ENCODE measurements around the gene SNX30. TPM values are rescaled to one million over a fixed set of nuclear protein-coding genes. Genes with fewer than 3 reads are reported as not detected.
A peak's percentile ranks its signal among the peaks of the same experiment; 100 is the strongest.

Gene SNX30
- polyA plus RNA-seq, 12 donors: 8.9 to 17.5 (median 10.6) TPM; not detected in 1

GRCh38 chr9:112751056-112751795, 666 bp downstream of the SNX30 start:
- DNase-seq: peak; percentile 49

- no peak for DNase-seq
Observed at GRCh38 chr9:112752334-112753125, 2.0 kb downstream of the SNX30 start.

GRCh38 chr9:112753725-112754124, 3.2 kb downstream of the SNX30 start:
- no peak for DNase-seq

- no peak for DNase-seq
Observed at GRCh38 chr9:112754578-112754977, 4.0 kb downstream of the SNX30 start.

- DNase-seq: no peak
Observed at GRCh38 chr9:112755016-112755427, 4.5 kb downstream of the SNX30 start.

- no peak for DNase-seq
Observed at GRCh38 chr9:112755675-112756074, 5.1 kb downstream of the SNX30 start.

GRCh38 chr9:112757282-112757883, 6.8 kb downstream of the SNX30 start:
- DNase-seq: no peak

GRCh38 chr9:112757940-112758339, 7.4 kb downstream of the SNX30 start:
- no peak for DNase-seq

GRCh38 chr9:112760821-112761220, 10.3 kb downstream of the SNX30 start:
- DNase-seq: no peak

- no peak for DNase-seq
Observed at GRCh38 chr9:112761912-112762655, 11.5 kb downstream of the SNX30 start.

GRCh38 chr9:112762726-112763518, 12.4 kb downstream of the SNX30 start:
- no peak for DNase-seq

- DNase-seq: no peak
Observed at GRCh38 chr9:112764344-112764743, 13.8 kb downstream of the SNX30 start.

- no peak for DNase-seq
Observed at GRCh38 chr9:112764837-112765236, 14.3 kb downstream of the SNX30 start.

- DNase-seq: no peak
Observed at GRCh38 chr9:112765281-112765680, 14.7 kb downstream of the SNX30 start.

GRCh38 chr9:112771359-112772214, 21.0 kb downstream of the SNX30 start:
- DNase-seq: no peak

- no peak for DNase-seq
Observed at GRCh38 chr9:112772215-112772509, 21.6 kb downstream of the SNX30 start.

- no peak for DNase-seq
Observed at GRCh38 chr9:112772551-112772950, 22.0 kb downstream of the SNX30 start.

- DNase-seq: no peak
Observed at GRCh38 chr9:112774006-112774996, 23.7 kb downstream of the SNX30 start.

- no peak for DNase-seq
Observed at GRCh38 chr9:112777914-112778313, 27.4 kb downstream of the SNX30 start.
